Measurements from ENCODE around the gene PPFIA1. TPM values are rescaled to one million over a fixed set of nuclear protein-coding genes. Genes with fewer than 3 reads are reported as not detected.
A peak's percentile ranks its signal among the peaks of the same experiment; 100 is the strongest.

PPFIA1 gene
- total RNA-seq, 1 donor, result 69.5 TPM

DNA sequence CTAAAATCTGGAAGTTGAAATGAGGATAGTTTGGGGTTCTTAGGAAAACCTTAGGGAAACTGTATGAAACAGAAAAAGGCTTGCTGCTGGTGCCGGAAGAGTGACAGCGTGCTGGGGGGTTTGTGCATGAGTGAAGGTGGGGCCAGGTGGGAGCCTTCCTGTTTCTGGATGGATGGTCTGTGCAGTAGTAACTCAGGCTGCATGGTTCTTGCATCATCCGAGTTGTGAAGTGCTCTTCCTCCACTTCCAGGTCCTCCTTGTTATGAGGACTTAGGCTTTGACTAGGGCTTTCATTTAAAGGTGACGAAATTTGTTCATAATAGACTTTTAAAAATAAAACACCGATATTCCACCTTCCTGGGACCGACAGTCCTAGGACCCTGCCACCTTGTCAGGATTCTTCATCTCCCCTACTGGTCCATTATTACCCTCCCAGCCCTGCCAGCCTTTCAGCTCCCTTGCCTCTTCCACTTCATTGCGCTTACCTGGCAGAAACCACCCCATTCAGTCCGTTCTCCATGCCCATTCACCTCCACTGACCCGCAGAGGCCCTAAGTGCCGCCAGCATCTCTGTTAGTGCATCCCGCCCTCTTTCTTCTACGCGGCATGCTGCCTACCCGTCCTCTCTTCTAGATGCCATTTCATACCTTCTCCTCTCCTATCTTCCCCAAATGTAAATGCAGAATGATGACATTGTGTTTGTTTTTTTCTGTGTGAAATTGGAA lies 47.3 kb downstream of the PPFIA1 start:
- TF ChIP-seq, protein P1, sequence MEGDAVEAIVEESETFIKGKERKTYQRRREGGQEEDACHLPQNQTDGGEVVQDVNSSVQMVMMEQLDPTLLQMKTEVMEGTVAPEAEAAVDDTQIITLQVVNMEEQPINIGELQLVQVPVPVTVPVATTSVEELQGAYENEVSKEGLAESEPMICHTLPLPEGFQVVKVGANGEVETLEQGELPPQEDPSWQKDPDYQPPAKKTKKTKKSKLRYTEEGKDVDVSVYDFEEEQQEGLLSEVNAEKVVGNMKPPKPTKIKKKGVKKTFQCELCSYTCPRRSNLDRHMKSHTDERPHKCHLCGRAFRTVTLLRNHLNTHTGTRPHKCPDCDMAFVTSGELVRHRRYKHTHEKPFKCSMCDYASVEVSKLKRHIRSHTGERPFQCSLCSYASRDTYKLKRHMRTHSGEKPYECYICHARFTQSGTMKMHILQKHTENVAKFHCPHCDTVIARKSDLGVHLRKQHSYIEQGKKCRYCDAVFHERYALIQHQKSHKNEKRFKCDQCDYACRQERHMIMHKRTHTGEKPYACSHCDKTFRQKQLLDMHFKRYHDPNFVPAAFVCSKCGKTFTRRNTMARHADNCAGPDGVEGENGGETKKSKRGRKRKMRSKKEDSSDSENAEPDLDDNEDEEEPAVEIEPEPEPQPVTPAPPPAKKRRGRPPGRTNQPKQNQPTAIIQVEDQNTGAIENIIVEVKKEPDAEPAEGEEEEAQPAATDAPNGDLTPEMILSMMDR (IDR thresholded peaks at IDR 0.05; ENCODE audit: insufficient read depth, low read depth, low read length), result no peak
- DNase-seq (ENCODE audit: low read depth), result no peak
- H3K4me3 ChIP-seq (ENCODE audit: low read depth, low read length), result no peak overlapping the region

DNA sequence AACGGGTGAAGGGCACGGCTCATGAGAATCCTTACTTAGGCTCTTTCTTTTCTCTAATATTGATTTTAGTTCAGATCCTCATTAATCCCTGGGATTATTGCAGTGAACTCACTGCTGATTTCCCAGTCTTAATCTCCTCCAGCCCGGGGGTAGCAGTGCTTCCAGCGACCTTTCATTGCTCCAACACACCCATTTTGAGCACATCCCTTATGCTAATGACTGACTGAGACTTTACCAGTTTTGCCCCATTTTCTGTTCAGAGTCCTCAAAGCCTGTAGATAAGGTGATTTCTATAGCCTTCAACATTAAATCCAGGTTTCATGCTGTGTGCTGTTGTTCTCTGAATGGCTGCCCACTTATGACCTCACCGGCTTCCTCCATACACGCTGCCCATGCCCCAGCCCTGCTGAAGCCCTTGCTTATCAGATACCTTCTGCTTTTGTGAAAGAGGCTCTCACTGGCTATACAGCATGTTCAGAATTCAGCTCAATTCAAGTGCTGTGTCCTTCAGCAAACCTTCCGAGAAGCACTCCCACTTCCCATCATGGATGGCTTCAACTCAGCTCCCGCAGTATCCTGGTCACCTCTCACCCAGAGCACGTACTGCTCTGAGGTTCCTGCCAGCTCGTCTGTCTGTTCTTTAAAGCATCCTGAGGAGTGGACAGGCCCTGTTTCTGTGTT lies 49.0 kb downstream of the PPFIA1 start:
- H3K4me3 ChIP-seq (ENCODE audit: low read depth, low read length), result no peak overlapping the region
- TF ChIP-seq, protein P1 (IDR thresholded peaks at IDR 0.05; ENCODE audit: insufficient read depth, low read depth, low read length), result no peak
- DNase-seq (ENCODE audit: low read depth), result no peak

DNA sequence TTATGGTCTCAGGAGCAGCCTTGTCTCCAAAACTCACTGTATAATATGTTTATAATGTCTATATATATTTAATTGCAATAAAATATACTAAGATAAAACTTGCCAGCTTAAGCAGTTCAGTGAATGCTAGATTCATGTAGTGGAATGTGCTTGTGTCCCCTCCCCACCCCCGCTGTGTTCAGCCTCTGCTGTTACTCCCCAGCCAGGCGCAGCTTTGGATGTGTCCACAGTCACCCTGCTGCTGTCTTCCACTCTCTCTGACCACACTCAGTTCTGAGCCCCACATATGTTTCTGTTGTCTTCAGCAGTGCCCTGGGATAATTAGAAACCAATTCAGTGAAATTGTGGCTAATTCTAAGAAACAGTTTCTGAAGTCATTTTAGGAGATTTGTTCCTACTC lies 52.2 kb downstream of the PPFIA1 start:
- no peak for DNase-seq (ENCODE audit: low read depth)
- no peak overlapping the region for H3K4me3 ChIP-seq (ENCODE audit: low read depth, low read length)
- TF ChIP-seq, protein P1 (IDR thresholded peaks at IDR 0.05; ENCODE audit: insufficient read depth, low read depth, low read length), result no peak

DNA sequence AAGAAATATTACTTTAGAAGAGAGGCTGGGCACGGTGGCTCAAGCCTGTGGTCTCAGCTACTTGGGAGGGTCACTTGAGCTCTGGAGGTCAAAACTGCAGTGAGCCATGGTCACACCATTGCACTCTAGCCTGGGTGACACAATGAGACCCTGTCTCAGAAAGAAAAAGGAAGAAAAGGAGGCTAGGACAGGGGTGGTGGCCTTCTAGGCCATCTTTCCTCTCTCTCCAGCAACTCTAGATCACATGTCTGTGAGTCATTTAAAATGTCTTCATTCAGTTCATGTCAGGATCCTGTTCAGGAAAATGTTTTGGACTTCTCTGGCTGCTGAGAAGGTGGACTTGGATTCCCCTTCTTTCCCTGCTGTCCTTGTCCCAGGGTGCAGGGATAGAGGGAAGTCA lies 53.3 kb downstream of the PPFIA1 start:
- TF ChIP-seq, protein P1 (IDR thresholded peaks at IDR 0.05; ENCODE audit: insufficient read depth, low read depth, low read length), result no peak
- no peak overlapping the region for H3K4me3 ChIP-seq (ENCODE audit: low read depth, low read length)
- DNase-seq (ENCODE audit: low read depth), result peak; percentile 53

DNA sequence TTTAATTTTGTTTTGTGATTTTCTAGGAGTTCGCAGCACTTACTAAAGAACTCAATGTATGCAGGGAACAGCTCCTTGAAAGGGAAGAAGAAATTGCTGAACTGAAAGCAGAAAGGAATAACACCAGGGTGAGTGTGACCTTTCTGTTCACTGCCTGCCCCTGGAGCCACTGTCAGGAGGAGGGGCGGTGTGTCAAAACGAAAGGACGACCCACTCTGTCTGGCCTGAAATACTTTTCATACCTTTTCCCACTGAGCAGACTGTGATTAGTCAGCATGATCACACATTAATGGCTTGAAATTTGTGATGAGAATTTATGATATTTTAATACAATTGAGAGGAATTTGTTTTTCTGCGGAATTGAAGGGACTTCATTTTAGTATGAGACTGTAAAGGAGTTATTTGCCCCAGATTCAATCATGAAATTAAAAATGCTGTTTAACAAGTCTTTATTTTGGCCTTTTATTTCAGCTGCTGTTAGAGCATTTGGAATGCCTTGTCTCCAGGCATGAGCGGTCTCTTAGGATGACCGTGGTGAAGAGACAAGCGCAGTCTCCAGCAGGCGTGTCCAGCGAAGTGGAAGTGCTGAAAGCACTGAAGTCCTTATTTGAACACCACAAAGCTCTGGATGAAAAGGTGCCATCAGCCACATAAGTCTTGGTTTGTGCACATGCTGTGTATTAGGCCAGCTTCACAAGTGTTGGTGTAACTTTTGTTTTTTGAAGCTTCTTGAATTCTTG lies 54.1 kb downstream of the PPFIA1 start:
- DNase-seq (ENCODE audit: low read depth), result peak; percentile 43
- TF ChIP-seq, protein P1 (IDR thresholded peaks at IDR 0.05; ENCODE audit: insufficient read depth, low read depth, low read length), result no peak
- H3K4me3 ChIP-seq (ENCODE audit: low read depth, low read length), result no peak overlapping the region

DNA sequence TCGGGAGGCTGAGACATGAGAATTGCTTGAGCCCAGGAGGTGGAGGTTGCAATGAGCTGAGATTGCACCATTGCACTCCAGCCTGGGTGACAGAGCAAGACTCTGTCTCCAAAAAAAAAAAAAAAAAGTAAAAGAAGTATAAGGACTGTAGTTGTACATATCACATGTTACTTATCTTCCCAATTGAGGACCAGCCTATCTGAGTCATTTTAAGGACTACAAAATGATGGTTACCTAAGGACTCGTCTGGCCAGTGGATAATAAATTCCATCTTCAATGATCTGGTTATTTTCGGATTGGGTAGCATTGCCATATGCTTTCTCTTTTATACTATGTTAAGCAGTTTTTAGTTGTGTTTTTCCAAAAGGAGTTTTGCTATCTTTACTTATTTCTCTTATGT lies 55.3 kb downstream of the PPFIA1 start:
- no peak overlapping the region for H3K4me3 ChIP-seq (ENCODE audit: low read depth, low read length)
- DNase-seq (ENCODE audit: low read depth), result no peak
- TF ChIP-seq, protein P1 (IDR thresholded peaks at IDR 0.05; ENCODE audit: insufficient read depth, low read depth, low read length), result no peak
